Hippocampal formation (tissue), 2 donors: ENCODE measurements around the gene TRNT1.

Experiments
- DNase-seq, 2 donors: peaks; one replicate each; lab custom pipeline; 2025; lab: John Stamatoyannopoulos, UW

The TRNT1 gene

GRCh38 chr3:3126477-3127431, at the start of gene TRNT1:
Gene TRNT1 (plus strand): TSS chr3:3126940. CDS start chr3:3129041, 2,101 bp downstream.
- peak; percentile 89 to 92 for DNase-seq

DNA sequence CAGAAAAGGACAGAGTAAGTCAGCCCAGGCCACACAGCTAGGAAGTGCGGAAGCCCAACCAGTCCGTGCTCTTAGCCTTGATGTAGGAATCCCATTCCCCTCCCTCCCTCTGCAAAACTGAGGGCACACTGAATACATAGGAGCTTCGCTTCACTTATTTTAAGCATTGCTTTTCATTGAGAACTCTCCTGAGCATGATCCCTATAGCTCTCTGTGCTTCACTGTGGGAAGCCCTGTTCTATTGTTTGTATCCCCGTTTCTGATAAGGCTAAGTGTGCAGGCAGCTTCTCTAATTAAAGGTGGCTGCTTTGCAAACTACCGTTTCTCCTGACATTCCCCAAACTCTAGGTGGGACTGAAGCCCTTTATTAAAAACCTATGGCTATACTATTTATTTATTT, 46.4 kb upstream of the TRNT1 start:
- DNase-seq: no peak

DNA sequence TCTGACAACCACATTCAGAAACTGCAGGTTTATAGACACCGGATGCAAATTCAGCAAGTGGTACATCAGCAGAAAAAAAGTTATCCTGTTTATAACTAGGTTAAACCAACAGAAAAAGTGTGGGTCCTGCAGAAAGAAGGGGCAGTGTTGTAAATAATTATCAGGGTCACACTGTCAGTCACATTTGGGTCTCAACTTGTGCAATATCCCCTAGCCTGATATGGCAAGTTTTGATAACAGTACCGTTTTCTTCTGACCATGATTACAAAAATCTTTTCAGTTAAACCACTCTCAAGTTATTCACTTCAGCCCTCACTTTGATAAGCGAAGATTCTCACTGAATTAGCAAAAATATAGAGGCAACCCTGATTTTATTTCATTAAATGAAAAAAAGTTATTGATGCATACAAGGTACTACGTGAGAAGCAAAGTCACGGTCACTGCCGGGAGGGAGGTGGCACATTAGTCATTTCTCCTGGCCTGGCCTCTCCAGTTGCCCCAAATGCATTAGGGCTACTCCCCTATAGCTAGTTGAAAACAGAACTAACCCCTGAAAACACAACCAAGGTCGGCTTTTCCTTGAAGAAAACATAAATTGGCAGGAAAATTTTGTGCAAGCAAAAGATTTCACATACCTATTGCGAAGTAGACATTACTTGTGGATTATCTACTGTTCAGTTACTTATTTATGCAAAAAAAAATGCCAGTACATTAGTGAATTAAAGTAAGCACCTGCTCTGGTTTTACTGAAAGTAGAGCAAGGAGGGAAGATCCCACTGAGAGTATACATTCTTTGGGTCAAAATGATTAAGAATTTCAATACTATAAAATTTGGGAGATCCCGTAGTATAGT, 45.1 kb upstream of the TRNT1 start:
- no peak for DNase-seq

- DNase-seq: no peak
These were observed 44.4 kb upstream of the TRNT1 start for GRCh38 chr3:3082234-3082924.

DNA sequence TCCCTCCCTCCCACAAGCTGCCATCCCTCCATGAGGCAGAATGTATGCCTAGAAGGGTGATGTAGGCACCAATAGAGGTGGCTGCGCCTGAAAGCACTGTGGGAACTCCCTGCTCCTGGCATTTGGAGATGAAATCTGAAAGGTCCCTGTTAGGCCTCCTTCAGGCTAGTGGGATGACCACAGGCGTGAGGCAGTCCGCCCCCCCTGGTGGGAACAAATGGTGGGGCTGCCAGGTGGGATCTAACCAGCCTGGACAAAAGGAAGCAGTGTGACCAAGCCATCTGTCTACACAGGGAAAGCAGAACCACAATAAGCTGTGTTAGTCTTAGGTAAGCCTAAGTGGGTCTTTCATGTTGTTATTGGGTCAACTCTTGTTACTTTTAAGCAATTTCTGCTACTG, 41.9 kb upstream of the TRNT1 start:
- DNase-seq: no peak

DNA sequence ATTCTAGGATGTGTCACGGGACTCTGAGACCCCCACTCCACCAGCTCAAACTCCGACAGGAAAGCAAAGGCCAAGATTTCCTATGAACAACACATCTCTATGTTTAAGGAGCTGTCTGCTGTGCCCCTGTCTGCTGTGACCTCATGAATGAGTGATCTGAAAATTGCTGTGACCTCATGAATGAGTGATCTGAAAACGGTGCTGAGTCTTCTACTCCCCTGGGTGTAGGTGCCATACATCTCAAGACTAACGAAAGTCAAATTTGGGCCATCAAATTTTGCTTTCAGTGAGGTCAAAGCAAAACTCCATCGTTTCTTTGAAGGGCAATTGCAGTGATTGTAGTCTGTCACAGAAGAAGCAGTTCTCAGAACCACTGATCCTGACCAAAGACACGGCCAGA, 41.0 kb upstream of the TRNT1 start:
- no peak for DNase-seq

DNA sequence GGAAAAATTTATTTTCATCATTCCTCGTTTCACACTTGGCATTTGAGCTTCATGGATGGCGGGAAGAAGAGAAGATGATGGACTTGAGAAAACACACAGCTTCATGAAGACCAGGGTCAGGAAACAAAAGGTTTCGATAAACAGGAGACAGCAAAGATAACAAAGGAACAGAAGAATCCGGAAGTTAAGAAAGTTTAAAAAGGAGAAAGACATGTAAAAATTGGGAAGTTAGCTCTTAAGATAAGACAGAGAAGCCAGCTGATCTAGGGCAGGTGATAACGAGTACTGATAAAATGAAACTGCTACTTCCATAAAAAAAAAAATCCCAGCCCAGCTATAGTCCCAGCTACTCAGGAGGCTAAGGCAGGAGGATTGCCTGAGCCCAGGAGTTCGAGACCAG, 40.5 kb upstream of the TRNT1 start:
- DNase-seq: no peak

DNA sequence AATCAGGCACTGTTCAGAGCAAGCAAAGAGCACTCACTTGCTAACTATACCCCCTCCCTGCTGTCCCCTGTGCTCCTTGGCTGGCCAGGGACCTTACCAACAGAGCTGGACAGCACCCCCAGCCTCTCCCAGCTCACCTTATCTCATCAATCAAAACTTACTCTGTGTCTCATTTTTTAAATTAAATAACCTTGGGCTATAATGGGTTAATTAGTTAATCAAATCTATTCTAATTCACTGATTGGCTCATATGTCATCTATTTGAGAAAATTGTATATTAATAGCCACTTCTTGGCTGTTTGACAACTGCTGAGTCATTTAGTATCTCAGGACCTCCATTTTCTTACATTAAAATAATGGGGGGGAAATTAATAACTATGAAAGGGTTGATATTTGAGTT, 39.5 kb upstream of the TRNT1 start:
- DNase-seq: no peak

DNA sequence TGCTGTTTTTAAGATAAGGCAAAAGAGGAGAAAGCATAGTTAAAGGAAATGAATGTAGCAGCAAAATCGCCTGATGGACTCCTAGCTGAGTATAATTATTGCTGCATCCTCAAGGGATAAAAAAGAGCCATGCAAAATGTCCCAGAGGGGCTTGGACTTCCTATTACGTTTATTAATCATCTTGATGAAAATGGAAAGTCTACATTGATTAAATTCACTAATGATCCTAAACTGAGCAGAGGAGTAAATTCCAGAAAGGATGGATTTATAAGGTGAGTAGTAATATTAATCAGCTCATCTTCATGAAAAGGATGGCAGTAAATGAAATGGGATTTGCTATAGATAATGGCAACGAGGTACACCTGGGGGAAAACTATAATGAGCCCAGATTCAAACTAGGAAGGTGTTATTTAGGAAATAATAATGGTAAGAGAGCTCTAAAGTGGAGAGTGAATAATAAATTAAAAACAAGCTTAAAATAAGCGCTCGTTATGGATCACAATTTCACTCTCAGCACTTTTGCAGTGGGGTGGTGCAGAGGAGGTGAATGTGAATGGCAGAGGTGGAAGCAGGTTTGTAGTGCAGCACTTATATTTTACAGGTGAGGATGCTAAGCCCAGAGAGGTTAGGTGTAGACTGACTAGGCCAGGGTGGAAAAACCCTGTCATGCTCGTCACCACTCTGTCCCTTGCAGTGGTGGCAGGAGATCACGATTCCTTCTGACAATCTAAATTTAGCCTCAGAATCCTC, 38.8 kb upstream of the TRNT1 start:
- no peak for DNase-seq

DNA sequence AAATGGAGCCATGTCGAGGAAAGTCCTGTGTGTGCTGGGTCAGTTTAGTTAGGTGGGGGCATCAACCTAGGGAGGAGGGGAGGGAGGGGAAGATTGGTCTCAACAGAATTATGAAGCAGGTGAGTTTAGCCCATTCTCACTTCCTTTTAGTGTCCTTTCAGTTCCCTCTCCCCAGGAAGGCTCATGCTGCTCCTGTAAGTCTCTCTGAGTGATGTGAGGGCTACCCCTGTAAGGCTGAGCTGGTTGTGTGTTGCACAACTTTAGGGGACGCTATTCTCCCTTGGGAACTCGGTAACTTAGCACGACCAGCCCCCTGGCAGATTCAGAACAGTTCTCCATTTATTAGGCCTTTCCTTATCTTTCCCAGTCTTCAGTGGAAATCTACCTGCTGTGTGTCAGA, 37.7 kb upstream of the TRNT1 start:
- no peak for DNase-seq

DNA sequence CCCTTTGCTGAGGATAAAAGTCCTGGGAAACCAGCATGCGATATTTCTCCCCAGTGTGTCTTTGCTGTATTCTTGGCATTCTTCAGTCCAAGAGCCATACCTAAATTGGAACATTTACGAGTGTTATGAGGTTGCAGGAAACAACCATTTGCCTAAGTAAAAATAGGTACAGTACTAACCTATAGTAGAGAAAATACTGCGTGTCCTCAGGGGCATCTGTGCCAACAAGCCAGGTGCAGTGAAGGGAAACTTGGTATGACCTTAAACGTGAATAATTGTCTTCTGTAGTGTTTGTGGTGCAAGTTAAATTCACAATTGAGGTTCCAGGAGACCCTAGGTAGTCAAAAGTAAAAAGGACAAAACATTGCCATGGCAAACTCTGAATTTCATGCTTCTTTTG, 28.8 kb upstream of the TRNT1 start:
- DNase-seq: no peak

- no peak for DNase-seq
These were observed 24.9 kb upstream of the TRNT1 start for GRCh38 chr3:3101660-3102458.

DNA sequence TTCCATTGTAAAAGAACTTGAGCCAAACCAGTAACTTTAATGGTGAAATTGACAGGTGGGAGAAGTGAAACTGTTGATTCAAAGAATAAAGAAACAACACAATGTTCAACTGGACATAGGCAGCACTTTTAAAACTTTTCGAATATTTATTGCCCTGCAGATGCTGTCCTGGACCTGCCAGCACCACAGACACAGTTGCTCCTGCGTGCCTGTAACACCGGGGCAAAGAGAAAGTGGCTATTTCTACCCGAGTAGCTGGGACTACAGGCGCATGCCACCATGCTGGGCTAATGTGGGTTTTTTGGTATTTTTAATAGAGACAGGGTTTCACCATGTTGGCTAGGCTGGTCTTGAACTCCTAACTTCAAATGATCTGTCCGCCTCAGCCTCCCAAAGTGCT, 24.0 kb upstream of the TRNT1 start:
- no peak for DNase-seq

GRCh38 chr3:3105246-3105645, 21.5 kb upstream of the TRNT1 start:
- no peak for DNase-seq

- DNase-seq: no peak
These were observed 20.9 kb upstream of the TRNT1 start for GRCh38 chr3:3105815-3106214.

DNA sequence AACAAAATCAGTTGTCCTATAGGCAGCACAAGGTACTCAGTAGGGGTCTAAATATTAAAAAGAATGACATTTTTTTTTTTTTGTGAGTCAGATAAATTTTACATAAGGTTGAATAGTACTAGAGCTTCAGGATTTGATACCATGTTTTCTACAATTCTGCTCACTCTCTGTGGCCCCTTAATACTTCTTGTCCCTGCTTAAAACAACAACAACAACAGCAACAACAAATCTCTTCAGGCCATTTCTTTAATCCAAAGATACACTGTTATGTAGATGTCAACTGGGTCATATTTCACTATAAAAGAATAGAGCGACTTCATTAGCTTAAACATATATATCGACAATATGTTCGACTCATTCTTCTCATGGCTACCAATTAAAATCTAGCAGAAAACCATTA, 19.6 kb upstream of the TRNT1 start:
- no peak for DNase-seq

DNA sequence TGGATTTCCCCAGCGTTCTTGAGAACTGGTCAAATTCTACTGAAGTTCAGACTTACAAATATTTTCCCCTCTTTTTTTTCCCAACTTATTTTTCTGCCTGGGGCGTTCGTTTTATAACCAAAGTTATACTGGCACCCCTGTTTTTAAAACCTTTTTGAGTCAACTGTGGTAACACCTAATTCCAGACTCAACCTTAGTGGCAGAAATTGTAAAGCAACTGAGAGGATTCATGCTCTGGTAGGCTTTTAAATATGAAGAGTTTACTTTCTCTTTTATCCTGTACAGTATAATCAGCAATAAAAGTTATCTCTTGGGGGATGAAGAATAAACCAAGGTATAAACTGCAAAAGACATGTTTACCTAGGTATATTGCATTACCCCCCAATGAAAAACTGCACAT, 18.9 kb upstream of the TRNT1 start:
- DNase-seq: no peak

DNA sequence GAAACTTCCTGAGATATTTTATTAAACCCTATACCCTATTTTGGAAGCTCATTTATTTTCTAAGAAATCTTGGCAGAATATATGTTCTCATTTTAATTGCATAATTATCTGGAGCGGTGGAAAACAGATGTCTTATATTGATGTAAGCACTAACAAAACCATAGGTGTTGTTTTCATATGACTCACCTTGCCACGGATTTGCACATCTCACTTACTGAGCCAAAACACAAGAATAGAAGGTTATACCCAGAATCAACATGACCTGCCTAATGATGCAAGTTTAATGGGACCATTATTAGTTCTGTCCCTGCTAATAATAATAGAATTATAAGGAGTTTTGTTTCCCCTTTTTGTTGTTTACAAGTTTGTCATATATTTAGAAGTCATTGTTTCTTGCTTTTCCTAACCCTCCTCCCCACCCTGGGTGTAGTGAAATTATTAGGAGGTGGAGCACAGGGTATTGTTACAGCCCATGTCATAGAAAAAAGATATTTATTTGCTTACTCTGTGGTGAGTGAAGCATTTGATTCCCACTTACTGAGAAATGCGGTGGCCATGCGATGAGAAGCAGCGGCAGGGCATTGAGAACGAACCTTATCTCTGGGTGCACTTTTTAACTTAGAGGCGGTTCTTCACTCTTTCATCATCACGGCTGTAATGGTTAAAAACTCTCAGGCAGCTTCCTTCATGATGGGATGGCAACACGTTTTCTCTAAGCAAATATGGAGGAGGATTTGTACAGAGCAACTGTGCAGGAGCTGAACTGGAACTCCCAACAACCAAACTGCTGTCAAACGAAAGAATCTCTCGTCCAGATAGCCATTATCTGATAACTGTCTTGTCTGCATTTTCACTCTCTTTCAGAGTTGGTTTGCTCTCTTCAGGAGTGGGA, 17.1 kb upstream of the TRNT1 start:
- DNase-seq: no peak

GRCh38 chr3:3110299-3110630, 16.5 kb upstream of the TRNT1 start, which contains the start of gene IL5RA:
Gene IL5RA (minus strand): TSS chr3:3110374. CDS start chr3:3104984, 5,390 bp downstream.
- DNase-seq: no peak
